HG02763 (cell line): ENCODE data around the gene POMT1.
"Not testable (repeated sequence)": the region's sequence is repeated elsewhere in the genome, so short reads cannot be mapped to it uniquely, and the experiment has no call there.

ENCODE experiments used
- ATAC-seq: cut with Tn5 transposase; IDR thresholded peaks from one replicate; pipeline ENCODE4 v1.9.1; 2021; ENCODE audit warnings: mild to moderate bottlenecking, moderate library complexity; ENCODE audit not compliant: unreplicated experiment

Gene POMT1

GRCh38 chr9:131502781-131503625, at the start of gene POMT1:
TSS of gene POMT1 (plus strand) at chr9:131502918. CDS start at chr9:131504219, 1,301 bp downstream.
- peak; percentile 90 for ATAC-seq

- no peak for ATAC-seq
Observed at GRCh38 chr9:131454028-131454427, 48.7 kb upstream of the POMT1 start.

- ATAC-seq = not testable (repeated sequence)
Observed at GRCh38 chr9:131455655-131456054, 47.1 kb upstream of the POMT1 start.

GRCh38 chr9:131457746-131458145, 45.0 kb upstream of the POMT1 start:
- no peak for ATAC-seq

GRCh38 chr9:131459056-131459455, 43.7 kb upstream of the POMT1 start:
- no peak for ATAC-seq

- no peak for ATAC-seq
Observed at GRCh38 chr9:131461166-131461565, 41.6 kb upstream of the POMT1 start.

GRCh38 chr9:131464354-131465000, 38.2 kb upstream of the POMT1 start:
- no peak for ATAC-seq

GRCh38 chr9:131465401-131465800, 37.3 kb upstream of the POMT1 start:
- ATAC-seq = no peak

GRCh38 chr9:131467214-131467935, 35.3 kb upstream of the POMT1 start:
- ATAC-seq = no peak

GRCh38 chr9:131468031-131468430, 34.7 kb upstream of the POMT1 start:
- no peak for ATAC-seq

GRCh38 chr9:131469356-131469755, 33.4 kb upstream of the POMT1 start:
- no peak for ATAC-seq

GRCh38 chr9:131469951-131470350, 32.8 kb upstream of the POMT1 start:
- ATAC-seq = no peak

GRCh38 chr9:131470581-131470991, 32.1 kb upstream of the POMT1 start:
- ATAC-seq = no peak

- not testable (repeated sequence) for ATAC-seq
Observed at GRCh38 chr9:131472085-131472484, 30.6 kb upstream of the POMT1 start.

GRCh38 chr9:131473198-131473885, 29.4 kb upstream of the POMT1 start:
- ATAC-seq = no peak

- no peak for ATAC-seq
Observed at GRCh38 chr9:131473891-131474290, 28.8 kb upstream of the POMT1 start.

- no peak for ATAC-seq
Observed at GRCh38 chr9:131474711-131475110, 28.0 kb upstream of the POMT1 start.

- ATAC-seq = no peak
Observed at GRCh38 chr9:131475111-131475955, 27.4 kb upstream of the POMT1 start.

- no peak for ATAC-seq
Observed at GRCh38 chr9:131475956-131476776, 26.6 kb upstream of the POMT1 start.
